HepG2 (cell line): ENCODE data around the gene ATN1. TPM values are rescaled to one million over a fixed set of nuclear protein-coding genes. Genes with fewer than 3 reads are reported as not detected.

Source experiments
- CTCF ChIP-seq: sonication (generic); formaldehyde crosslinking; IDR thresholded peaks from 2 replicates; pipeline ENCODE4 v1.5.0; 2020; ENCODE audit warnings: mild to moderate bottlenecking, missing genetic modification reagents, moderate library complexity
- HMGA1 ChIP-seq: sonication (generic); formaldehyde crosslinking; conservative IDR thresholded peaks from 2 replicates; pipeline ENCODE4 v1.4.0; 2020; ENCODE audit warnings: missing genetic modification reagents
- PAWR ChIP-seq: sonication (generic); formaldehyde crosslinking; IDR thresholded peaks from 2 replicates; pipeline ENCODE4 v1.4.0; 2020; ENCODE audit warnings: missing genetic modification reagents, mild to moderate bottlenecking, borderline replicate concordance
- POLR2AphosphoS5 ChIP-seq: IDR thresholded peaks from 2 replicates; pipeline ENCODE4 v1.6.1; 2012; ENCODE audit warnings: low read depth, low read length
- POLR2G ChIP-seq: fragments of 200-400 bp; formaldehyde crosslinking; IDR thresholded peaks from 2 replicates; pipeline ENCODE4 v1.6.1; 2018; ENCODE audit warnings: mild to moderate bottlenecking, low read depth, low read length, moderate library complexity
- RBFOX2 ChIP-seq: fragments of 200-400 bp; formaldehyde crosslinking; IDR thresholded peaks from 2 replicates; pipeline ENCODE4 v1.6.1; 2017; ENCODE audit warnings: low read depth, mild to moderate bottlenecking, low read length
- RBM22 ChIP-seq: fragments of 200-400 bp; formaldehyde crosslinking; optimal IDR thresholded peaks from 2 replicates; pipeline ENCODE3; 2017; ENCODE audit warnings: mild to moderate bottlenecking, low read length, moderate library complexity
- ZFP36L2 ChIP-seq: sonication (generic); formaldehyde crosslinking; IDR thresholded peaks from 2 replicates; pipeline ENCODE4 v1.4.0; 2020; ENCODE audit warnings: missing genetic modification reagents
- ZNF280D ChIP-seq: sonication (generic); formaldehyde crosslinking; IDR thresholded peaks from 2 replicates; pipeline ENCODE4 v1.5.1; 2020; ENCODE audit warnings: mild to moderate bottlenecking, missing genetic modification reagents
- ZNF318 ChIP-seq: sonication (generic); formaldehyde crosslinking; IDR thresholded peaks from 2 replicates; pipeline ENCODE4 v1.4.0; 2020; ENCODE audit warnings: mild to moderate bottlenecking, missing genetic modification reagents
- ZNF513 ChIP-seq: sonication (generic); formaldehyde crosslinking; conservative IDR thresholded peaks from 2 replicates; pipeline ENCODE4 v1.5.0; 2020; ENCODE audit warnings: missing genetic modification reagents
- ZNF816 ChIP-seq: sonication (generic); formaldehyde crosslinking; IDR thresholded peaks from 2 replicates; pipeline ENCODE4 v1.8.0; 2022; ENCODE audit warnings: missing genetic modification reagents, mild to moderate bottlenecking, borderline replicate concordance
- polyA plus RNA-seq, 8 experiments: library from polyadenylated mRNA; depleted of rRNA in 3 of 8; stranded (reverse) in 7 of 8; unstranded in 1 of 8; fragments of >200 nt; fragmentation: Illumina TruSeq in 4 of 8; extraction: Trizol in 4 of 8; gene quantifications; 2 replicates each; pipeline versions ENCODE4 v1.2.1 to v1.2.3, GENCODE V29; 2011 to 2016; ENCODE audit warnings: low read depth in 4 of 8, missing spikeins in 1 of 8, mixed read lengths in 1 of 8; ENCODE audit not compliant: insufficient read depth in 1 of 8
- total RNA-seq, 5 experiments: library from RNA; depleted of rRNA; stranded (reverse); fragments of >200 nt; fragmentation: Illumina TruSeq; extraction: Trizol; gene quantifications; 2 replicates each; pipeline ENCODE4 v1.2.3, GENCODE V29; 2016; ENCODE audit warnings: low read depth in 1 of 5

ATN1 gene
- total and polyA plus RNA-seq, 2 of the 13 experiments (the other 11 are each of a cell fraction or from before 2014, with no cell fraction given) = 2.1 to 8.6 TPM

- no peak for TF ChIP-seq ZNF318
- no peak for TF ChIP-seq HMGA1 (CRISPR knock-in tag)
- no peak for TF ChIP-seq PAWR
- TF ChIP-seq POLR2AphosphoS5 = peak; percentile 1; the same call in 1 of the 2 replicates
- TF ChIP-seq CTCF = no peak
- peak; percentile 77 for TF ChIP-seq RBFOX2
- TF ChIP-seq ZNF816 (CRISPR knock-in tag) = 0 out of 2 replicates have a peak, but pooled peaks have one; percentile 63
- TF ChIP-seq RBM22 = no peak
- TF ChIP-seq ZNF280D = no peak
- TF ChIP-seq ZFP36L2 = no peak
- TF ChIP-seq ZNF513 (CRISPR knock-in tag) = no peak
- TF ChIP-seq POLR2G = no peak
These were observed 13.4 kb upstream of the ATN1 start, which contains the start of gene ENO2 (continued) for GRCh38 chr12:6914246-6914946.
